Hematopoietic multipotent progenitor cell (in vitro differentiated cells): ENCODE data around the gene ADO. TPM values are rescaled to one million over a fixed set of nuclear protein-coding genes. Genes with fewer than 3 reads are reported as not detected.

Source experiments
- DNase-seq, 3 donors: peaks; one replicate each; pipeline ENCODE4 v3.0.0-alpha.2; 2011 to 2015; ENCODE audit warnings: low read depth in 2 of 3, low spot score in 2 of 3
- total RNA-seq: library from RNA; depleted of rRNA; stranded (reverse); fragments of >200 nt; gene quantifications from one replicate; pipeline ENCODE4 v1.2.3, GENCODE V29; 2012

Gene ADO
- total RNA-seq, 1 donor = 16.4 TPM

GRCh38 chr10:62856021-62856420 is 51.5 kb downstream of the ADO start:
- DNase-seq = no peak

Other genes with a start within 250 kb of the ADO start
- gene EGR2, start 11.6 kb downstream of the ADO start, total RNA-seq = 1.1 TPM